CD4-positive, alpha-beta T cell treated with Interleukin-2 at 100 ng/mL for 4 hours (primary cell): ENCODE data around the gene OLFM2.
"Not testable (repeated sequence)": the region's sequence is repeated elsewhere in the genome, so short reads cannot be mapped to it uniquely, and the experiment has no call there.

Experiments
- DNase-seq: peaks from one replicate; pipeline ENCODE4 v3.0.0-alpha.2; 2020; ENCODE audit warnings: low spot score

The OLFM2 gene

GRCh38 chr19:9861503-9861902 lies 74.8 kb downstream of the OLFM2 start:
- no peak for DNase-seq

- DNase-seq, result no peak
Observed at GRCh38 chr19:9860407-9860806, 75.9 kb downstream of the OLFM2 start.

GRCh38 chr19:9858766-9859165 lies 77.5 kb downstream of the OLFM2 start:
- no peak for DNase-seq

- peak; percentile 51 for DNase-seq
Observed at GRCh38 chr19:9857920-9858746, 78.2 kb downstream of the OLFM2 start.

GRCh38 chr19:9857076-9857721 lies 79.1 kb downstream of the OLFM2 start:
- no peak for DNase-seq

- no peak for DNase-seq
Observed at GRCh38 chr19:9856609-9857008, 79.7 kb downstream of the OLFM2 start.

- no peak for DNase-seq
Observed at GRCh38 chr19:9854282-9854846, 82.0 kb downstream of the OLFM2 start.

- no peak for DNase-seq
Observed at GRCh38 chr19:9850235-9850959, 85.9 kb downstream of the OLFM2 start.

- DNase-seq, result no peak
Observed at GRCh38 chr19:9849791-9850190, 86.5 kb downstream of the OLFM2 start.

- no peak for DNase-seq
Observed at GRCh38 chr19:9848762-9849161, 87.6 kb downstream of the OLFM2 start.

GRCh38 chr19:9848060-9848459 lies 88.3 kb downstream of the OLFM2 start:
- peak; percentile 44 for DNase-seq

- DNase-seq, result peak; percentile 40
Observed at GRCh38 chr19:9847087-9847671, 89.1 kb downstream of the OLFM2 start.

- not testable (repeated sequence) for DNase-seq
Observed at GRCh38 chr19:9843626-9844273, 92.6 kb downstream of the OLFM2 start.

GRCh38 chr19:9842834-9843625 lies 93.3 kb downstream of the OLFM2 start:
- DNase-seq, result no peak

- DNase-seq, result no peak
Observed at GRCh38 chr19:9839415-9839814, 96.9 kb downstream of the OLFM2 start.

- no peak for DNase-seq
Observed at GRCh38 chr19:9838324-9838723, 98.0 kb downstream of the OLFM2 start.

- DNase-seq, result no peak
Observed at GRCh38 chr19:9836021-9836420, 100.3 kb downstream of the OLFM2 start.

GRCh38 chr19:9835507-9835949 lies 100.8 kb downstream of the OLFM2 start:
- no peak for DNase-seq

GRCh38 chr19:9834726-9835506 lies 101.4 kb downstream of the OLFM2 start, which contains the start of gene PIN1:
PIN1 (plus strand) TSS chr19:9835318; CDS start chr19:9835345, 27 bp downstream.
- DNase-seq, result peak; percentile 100

- no peak for DNase-seq
Observed at GRCh38 chr19:9834307-9834725, 102.0 kb downstream of the OLFM2 start.
